ENCODE data around the gene MIPEP. TPM values are rescaled to one million over a fixed set of nuclear protein-coding genes. Genes with fewer than 3 reads are reported as not detected.

MIPEP gene
- total and polyA plus RNA-seq, 12 donors = 13.9 to 28.6 (median 20.7) TPM

- TF ChIP-seq POLR2A (IDR thresholded peaks at IDR 0.05) (no peak), CTCF (IDR thresholded peaks at IDR 0.05) (peak in 1 of 6 experiments; percentile 16)
- intact Hi-C loops (cut with DNase I) = no loop called here
- WGBS, 4 donors = 61 to 100% (median 89%) methylated on average over 2 to 11 of the region's 11 CpGs
- Histone ChIP-seq H3K36me3 (replicated peaks in 1 of 2) (no peaks in the 10 kb centered on the region), H3K27ac (no peak overlapping the region), H3K4me3 (no peak overlapping the region), H3K4me1 (replicated peaks in 1 of 2) (no peaks in the 10 kb centered on the region), H3K27me3 (no peaks in the 10 kb centered on the region), H3K9me3 (replicated peaks in 1 of 3) (no peaks in the 10 kb centered on the region)
- no peak for DNase-seq
These were observed 173.4 kb downstream of the MIPEP start for GRCh38 chr13:23715762-23716235.

- DNase-seq = no peak
- no peak overlapping the region for H3K4me3 ChIP-seq
- no peaks in the 10 kb centered on the region for H3K9me3 ChIP-seq (replicated peaks in 1 of 3)
- no peaks in the 10 kb centered on the region for H3K36me3 ChIP-seq (replicated peaks in 1 of 2)
- no peak overlapping the region for H3K27ac ChIP-seq
- no peak for TF ChIP-seq POLR2A (IDR thresholded peaks at IDR 0.05)
- no peak for TF ChIP-seq CTCF (IDR thresholded peaks at IDR 0.05)
- WGBS, 4 donors = 82 to 94% (median 87%) methylated on average over 4 to 19 of the region's 19 CpGs
- intact Hi-C loops (cut with DNase I) = no loop called here
- H3K4me1 ChIP-seq (replicated peaks in 1 of 2) = no peaks in the 10 kb centered on the region
- no peaks in the 10 kb centered on the region for H3K27me3 ChIP-seq
These were observed 174.0 kb downstream of the MIPEP start for GRCh38 chr13:23715092-23715761.

- DNase-seq = no peak
These were observed 174.5 kb downstream of the MIPEP start for GRCh38 chr13:23714672-23715071.

GRCh38 chr13:23711355-23711754 lies 177.8 kb downstream of the MIPEP start:
- intact Hi-C loops (cut with DNase I) = no loop called here
- Histone ChIP-seq H3K4me3 (no peak overlapping the region), H3K36me3 (replicated peaks in 1 of 2) (no peaks in the 10 kb centered on the region), H3K4me1 (replicated peaks in 1 of 2) (no peaks in the 10 kb centered on the region), H3K27me3 (no peaks in the 10 kb centered on the region), H3K27ac (no peak overlapping the region), H3K9me3 (replicated peaks in 1 of 3) (no peaks in the 10 kb centered on the region)
- 76 to 85% (median 78%) methylated on average over 3 of the region's 3 CpGs for WGBS, 4 donors
- no peak for TF ChIP-seq POLR2A (IDR thresholded peaks at IDR 0.05)
- no peak for TF ChIP-seq CTCF (IDR thresholded peaks at IDR 0.05)
- no peak for DNase-seq

More at GRCh38 chr13:23714672-23715071, 174.5 kb downstream of the MIPEP start:
- Histone ChIP-seq H3K4me3 (no peak overlapping the region), H3K4me1 (replicated peaks in 1 of 2) (no peaks in the 10 kb centered on the region), H3K36me3 (replicated peaks in 1 of 2) (no peaks in the 10 kb centered on the region), H3K27ac (no peak overlapping the region), H3K9me3 (replicated peaks in 1 of 3) (no peaks in the 10 kb centered on the region), H3K27me3 (no peaks in the 10 kb centered on the region)
- intact Hi-C loops (cut with DNase I) = no loop called here
- TF ChIP-seq CTCF (IDR thresholded peaks at IDR 0.05) = no peak
- no peak for TF ChIP-seq POLR2A (IDR thresholded peaks at IDR 0.05)
- WGBS, 4 donors = 71 to 83% (median 80%) methylated on average over 5 of the region's 5 CpGs

Data from adrenal gland (tissue), 12 donors.